Muscle layer of duodenum (tissue), 2 donors: ENCODE measurements around the gene LUZP4.

Source experiments
- H3K27ac ChIP-seq: one replicate; pipeline ENCODE4 v1.7.0; 2013; ENCODE audit warnings: mild to moderate bottlenecking, low read length
- H3K27me3 ChIP-seq: one replicate; pipeline ENCODE4 v1.7.0; 2013; ENCODE audit warnings: low read depth, mild to moderate bottlenecking, control low read depth, low read length
- H3K36me3 ChIP-seq, 2 donors: one replicate each; pipeline ENCODE4 v1.7.0; 2013; ENCODE audit warnings: low read length in 2 of 2, control low read depth in 1 of 2, mild to moderate bottlenecking in 1 of 2; ENCODE audit not compliant: insufficient read depth in 2 of 2, control insufficient read depth in 1 of 2
- H3K4me1 ChIP-seq, 2 donors: one replicate each; pipeline ENCODE4 v1.7.0; 2013; ENCODE audit warnings: low read length in 2 of 2, mild to moderate bottlenecking in 2 of 2, control low read depth in 1 of 2, moderate library complexity in 1 of 2; ENCODE audit not compliant: insufficient read depth in 2 of 2, control insufficient read depth in 1 of 2
- H3K4me3 ChIP-seq, 2 donors: one replicate each; pipeline ENCODE4 v1.7.0; 2013; ENCODE audit warnings: low read length in 2 of 2, low read depth in 1 of 2, mild to moderate bottlenecking in 1 of 2
- H3K9me3 ChIP-seq, 2 donors: one replicate each; pipeline ENCODE4 v1.7.0; 2013; ENCODE audit warnings: low read length in 2 of 2, control low read depth in 1 of 2, mild to moderate bottlenecking in 1 of 2; ENCODE audit not compliant: control insufficient read depth in 1 of 2
- donor health status: healthy.

The LUZP4 gene, protein sequence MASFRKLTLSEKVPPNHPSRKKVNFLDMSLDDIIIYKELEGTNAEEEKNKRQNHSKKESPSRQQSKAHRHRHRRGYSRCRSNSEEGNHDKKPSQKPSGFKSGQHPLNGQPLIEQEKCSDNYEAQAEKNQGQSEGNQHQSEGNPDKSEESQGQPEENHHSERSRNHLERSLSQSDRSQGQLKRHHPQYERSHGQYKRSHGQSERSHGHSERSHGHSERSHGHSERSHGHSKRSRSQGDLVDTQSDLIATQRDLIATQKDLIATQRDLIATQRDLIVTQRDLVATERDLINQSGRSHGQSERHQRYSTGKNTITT

DNA sequence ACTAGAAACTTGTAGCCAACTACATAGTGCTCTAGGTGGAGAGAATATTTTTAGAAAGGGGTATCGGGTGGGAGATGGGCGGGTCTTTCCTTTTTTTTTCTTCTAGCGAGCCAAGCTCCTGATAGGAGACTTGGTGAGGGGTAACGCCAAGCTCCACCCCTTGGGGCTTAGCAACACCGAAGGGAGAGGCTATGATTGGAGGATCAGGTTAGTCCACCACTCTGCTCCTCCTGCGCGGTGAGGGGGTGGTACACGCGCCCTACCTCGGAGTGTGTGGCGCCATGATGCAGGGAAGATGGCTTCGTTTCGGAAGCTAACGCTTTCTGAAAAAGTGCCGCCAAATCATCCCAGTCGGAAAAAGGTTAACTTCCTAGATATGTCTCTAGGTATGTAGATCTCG is at the start of gene LUZP4:
Gene LUZP4, plus strand, starts transcription at position 251 of the 400 bp plus-strand sequence. Its CDS starts 45 bp downstream, at position 296.
- Histone ChIP-seq H3K4me1 (no peaks in the 10 kb centered on the region), H3K4me3 (no peak within 1 kb of the TSS), H3K27ac (no peak within 1 kb of the TSS), H3K36me3 (no peaks in the 10 kb centered on the region), H3K27me3 (no peaks in the 10 kb centered on the region), H3K9me3 (no peaks in the 10 kb centered on the region)

DNA sequence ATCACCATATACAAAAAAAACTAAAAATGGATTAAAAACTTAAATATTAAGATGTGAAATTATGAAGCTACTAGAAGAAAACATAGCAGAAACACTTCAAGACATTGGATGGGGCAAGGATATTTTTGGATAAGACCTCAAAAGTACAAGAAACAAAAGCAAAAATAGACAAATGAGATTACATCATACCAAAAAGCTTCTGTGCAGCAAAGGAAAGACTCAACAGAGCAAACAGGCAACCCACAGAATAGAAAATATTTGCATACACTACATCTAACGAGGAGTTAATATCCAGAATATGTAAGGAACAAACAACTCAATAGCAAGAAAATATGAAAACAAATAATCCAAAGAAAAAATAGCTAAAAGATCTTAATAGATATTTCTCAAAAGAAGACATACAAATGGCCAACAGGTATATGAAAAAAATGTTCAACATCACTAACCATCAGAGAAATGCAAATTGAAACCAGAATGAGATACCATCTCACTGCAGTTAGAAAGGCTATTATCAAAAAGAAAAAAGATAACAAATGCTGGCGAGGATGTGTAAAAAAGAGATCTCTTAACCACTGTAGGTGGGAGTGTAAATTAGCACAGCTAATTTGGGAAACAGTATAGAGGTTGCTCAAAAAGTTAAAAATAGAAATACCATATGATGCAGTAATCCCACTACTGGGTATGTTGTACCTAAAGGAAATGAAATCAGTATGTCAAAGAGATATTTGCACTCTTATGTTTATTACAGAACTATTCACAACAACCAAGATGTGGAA is 37.9 kb upstream of the LUZP4 start:
- Histone ChIP-seq H3K36me3 (no peaks in the 10 kb centered on the region), H3K4me3 (no peak overlapping the region), H3K9me3 (no peaks in the 10 kb centered on the region), H3K27ac (no peak overlapping the region), H3K4me1 (no peaks in the 10 kb centered on the region), H3K27me3 (no peaks in the 10 kb centered on the region)

DNA sequence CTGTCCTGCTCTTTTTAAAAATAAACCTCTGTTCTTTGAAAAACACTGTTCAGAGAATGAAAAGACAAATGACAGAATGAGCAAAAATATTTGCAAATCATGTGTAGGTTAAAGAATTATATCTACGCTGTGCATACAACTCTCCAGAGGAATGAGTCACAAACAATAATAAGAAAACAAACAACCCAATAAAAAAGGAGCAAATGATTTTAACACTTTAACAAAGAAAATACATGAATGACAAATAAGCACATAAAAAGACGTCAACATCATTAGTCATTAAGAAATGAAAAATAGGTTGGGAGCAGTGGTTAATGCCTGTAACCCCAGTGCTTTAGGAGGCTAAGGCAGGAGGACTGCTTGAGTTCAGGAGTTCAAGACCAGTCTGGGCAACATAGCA is 34.5 kb upstream of the LUZP4 start:
- Histone ChIP-seq H3K4me3 (no peak overlapping the region), H3K27me3 (no peaks in the 10 kb centered on the region), H3K27ac (no peak overlapping the region), H3K4me1 (no peaks in the 10 kb centered on the region), H3K36me3 (no peaks in the 10 kb centered on the region), H3K9me3 (no peaks in the 10 kb centered on the region)

DNA sequence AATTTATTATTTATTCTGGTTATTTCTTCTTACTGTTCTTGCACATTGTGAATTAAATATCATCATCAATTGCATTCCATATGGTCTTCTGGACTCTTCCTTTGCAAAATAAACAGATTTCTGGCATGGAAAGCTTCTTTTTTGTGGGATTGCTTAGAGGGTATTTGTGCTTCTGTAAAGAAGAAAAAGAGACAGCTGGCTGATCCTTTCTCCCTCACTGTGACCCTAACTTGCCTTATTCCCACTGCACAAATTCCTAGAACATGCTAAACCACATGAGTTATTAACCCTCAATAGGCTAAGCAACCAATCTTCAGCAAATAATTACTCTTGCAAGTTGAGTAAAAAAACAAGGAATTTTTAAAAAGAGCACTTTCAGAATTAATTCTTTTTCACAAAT is 31.8 kb upstream of the LUZP4 start:
- H3K4me3 ChIP-seq, result no peak overlapping the region
- H3K9me3 ChIP-seq, result no peaks in the 10 kb centered on the region
- no peaks in the 10 kb centered on the region for H3K4me1 ChIP-seq
- H3K27ac ChIP-seq, result no peak overlapping the region
- H3K27me3 ChIP-seq, result no peaks in the 10 kb centered on the region
- H3K36me3 ChIP-seq, result no peaks in the 10 kb centered on the region

DNA sequence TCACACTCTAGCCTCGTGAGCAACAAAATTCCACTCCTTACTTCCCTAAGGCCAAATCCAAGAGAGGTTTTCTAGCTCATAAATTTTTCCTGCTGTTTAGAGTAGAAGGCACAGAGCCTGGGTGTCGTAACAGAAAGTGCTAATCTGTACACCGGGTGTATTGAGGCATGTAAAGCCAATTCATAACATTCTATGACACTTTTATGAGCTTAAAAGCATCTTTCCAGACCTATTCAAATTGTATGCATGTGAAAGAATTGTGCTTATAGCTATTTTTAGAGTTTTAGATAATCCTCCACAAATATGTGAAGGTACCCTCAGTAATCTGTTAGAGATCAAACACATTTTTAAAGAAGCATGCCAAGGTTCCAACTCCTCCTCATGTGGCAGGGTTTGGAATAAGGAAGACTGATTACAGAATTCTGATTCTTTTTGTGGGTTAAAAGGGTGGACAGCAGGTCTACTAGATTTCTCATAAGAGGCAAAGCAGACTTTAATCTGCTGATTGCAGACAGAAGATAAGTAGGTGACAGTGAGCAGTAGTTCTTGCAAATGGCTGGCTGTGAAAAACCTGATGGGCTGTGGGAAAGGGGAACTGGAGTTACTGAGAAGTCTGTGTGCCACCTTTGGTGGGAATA is 30.2 kb upstream of the LUZP4 start:
- H3K9me3 ChIP-seq, result no peaks in the 10 kb centered on the region
- H3K27ac ChIP-seq, result no peak overlapping the region
- no peaks in the 10 kb centered on the region for H3K36me3 ChIP-seq
- H3K27me3 ChIP-seq, result no peaks in the 10 kb centered on the region
- no peak overlapping the region for H3K4me3 ChIP-seq
- no peaks in the 10 kb centered on the region for H3K4me1 ChIP-seq

DNA sequence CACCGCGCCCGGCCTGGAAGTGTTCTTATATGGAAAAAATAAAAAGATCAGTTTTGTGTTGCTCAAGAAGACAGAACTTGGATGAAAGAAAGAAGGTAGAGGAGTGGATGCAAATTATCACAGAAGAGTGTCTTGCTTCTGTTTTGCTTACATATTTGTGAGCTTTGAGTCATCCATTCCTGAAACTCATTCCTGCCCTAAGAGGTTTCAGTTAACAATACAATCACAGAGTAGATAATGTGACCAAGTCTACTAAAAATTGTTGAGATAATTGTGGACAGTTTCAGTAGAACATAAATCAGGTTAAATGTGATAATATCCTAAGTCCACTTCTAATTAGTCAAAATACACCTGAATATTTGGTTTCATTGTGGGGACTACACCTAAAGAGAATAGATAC is 29.2 kb upstream of the LUZP4 start:
- no peaks in the 10 kb centered on the region for H3K9me3 ChIP-seq
- H3K27me3 ChIP-seq, result no peaks in the 10 kb centered on the region
- H3K27ac ChIP-seq, result no peak overlapping the region
- H3K4me1 ChIP-seq, result no peaks in the 10 kb centered on the region
- H3K36me3 ChIP-seq, result no peaks in the 10 kb centered on the region
- no peak overlapping the region for H3K4me3 ChIP-seq

DNA sequence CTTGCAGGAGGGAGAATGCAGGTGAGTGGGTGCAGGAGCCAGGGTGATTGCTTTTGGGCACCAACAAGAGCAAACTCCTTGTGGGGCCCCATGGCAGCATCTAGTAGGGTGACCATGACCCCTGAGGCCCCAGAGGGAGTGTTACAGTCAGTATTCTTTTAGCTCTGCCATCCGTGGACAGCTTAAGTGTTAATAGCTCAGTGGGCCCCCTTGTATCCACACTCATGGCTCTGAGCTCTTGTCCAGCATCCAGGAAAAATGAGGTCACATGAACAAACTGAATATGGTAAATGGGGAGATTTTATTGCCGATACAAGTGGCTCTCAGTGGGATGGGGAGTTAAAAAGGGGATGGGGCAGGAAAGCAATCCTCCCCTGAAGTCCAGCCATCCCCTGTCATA is 28.4 kb upstream of the LUZP4 start:
- no peaks in the 10 kb centered on the region for H3K9me3 ChIP-seq
- no peak overlapping the region for H3K4me3 ChIP-seq
- no peaks in the 10 kb centered on the region for H3K27me3 ChIP-seq
- H3K27ac ChIP-seq, result no peak overlapping the region
- H3K4me1 ChIP-seq, result no peaks in the 10 kb centered on the region
- H3K36me3 ChIP-seq, result no peaks in the 10 kb centered on the region

DNA sequence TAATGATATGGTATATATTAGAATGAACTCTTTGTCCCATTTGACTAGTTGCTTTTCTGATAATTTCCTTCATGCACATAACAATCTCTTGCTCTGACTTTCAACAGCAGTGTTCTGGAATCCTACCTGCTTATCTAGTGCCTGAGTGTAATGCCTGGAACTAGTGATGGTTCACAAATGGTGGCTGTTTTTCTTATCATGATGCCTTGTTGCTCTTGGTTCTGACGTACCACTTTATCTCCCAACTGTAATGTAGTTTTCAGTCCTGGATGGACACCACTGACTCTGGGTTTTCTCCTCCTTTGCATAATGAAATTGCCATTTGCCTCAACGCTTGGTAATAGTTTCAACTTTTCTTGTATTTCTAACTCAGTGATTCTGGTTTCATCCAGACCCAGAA is 25.5 kb upstream of the LUZP4 start:
- Histone ChIP-seq H3K27ac (no peak overlapping the region), H3K9me3 (no peaks in the 10 kb centered on the region), H3K4me3 (no peak overlapping the region), H3K36me3 (no peaks in the 10 kb centered on the region), H3K27me3 (no peaks in the 10 kb centered on the region), H3K4me1 (no peaks in the 10 kb centered on the region)

DNA sequence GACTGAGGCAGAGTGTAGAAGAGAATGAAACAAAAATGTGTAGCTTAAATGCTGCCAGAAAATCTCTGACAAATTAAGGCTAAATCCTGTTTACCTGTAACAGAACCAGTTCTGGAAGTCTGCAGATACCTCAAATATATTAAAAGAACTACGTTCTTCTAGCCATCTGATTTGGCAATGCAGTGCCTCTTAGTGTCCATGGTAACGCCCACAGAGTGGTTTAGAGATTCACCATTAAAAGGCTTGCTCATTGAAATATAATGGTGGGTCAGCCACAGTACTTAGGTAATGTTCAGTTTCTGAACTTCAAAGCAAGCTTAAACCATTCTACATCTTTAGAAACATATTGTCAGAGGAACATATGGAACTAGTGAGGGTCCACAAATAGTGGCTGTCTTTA is 23.2 kb upstream of the LUZP4 start:
- Histone ChIP-seq H3K27ac (no peak overlapping the region), H3K9me3 (no peaks in the 10 kb centered on the region), H3K4me3 (no peak overlapping the region), H3K27me3 (no peaks in the 10 kb centered on the region), H3K36me3 (no peaks in the 10 kb centered on the region), H3K4me1 (no peaks in the 10 kb centered on the region)

DNA sequence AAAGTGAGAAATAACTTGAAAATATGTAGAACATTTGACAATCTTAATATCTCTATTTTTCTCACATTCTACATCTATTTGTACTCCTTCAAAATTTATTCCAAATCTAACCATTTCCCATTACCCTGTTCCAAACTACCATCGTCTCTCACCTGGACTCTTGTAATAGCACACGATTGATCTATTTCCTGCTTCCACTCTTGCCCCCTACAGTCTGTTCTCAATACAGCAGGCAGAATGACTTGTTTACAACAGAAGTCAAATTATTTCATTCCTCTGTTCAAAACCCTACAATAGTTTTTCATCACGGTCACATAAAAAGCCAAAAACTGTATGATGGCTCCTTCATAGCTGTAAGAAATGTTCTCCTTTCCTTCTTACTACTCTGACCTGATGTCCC is 21.1 kb upstream of the LUZP4 start:
- H3K27me3 ChIP-seq, result no peaks in the 10 kb centered on the region
- H3K9me3 ChIP-seq, result no peaks in the 10 kb centered on the region

DNA sequence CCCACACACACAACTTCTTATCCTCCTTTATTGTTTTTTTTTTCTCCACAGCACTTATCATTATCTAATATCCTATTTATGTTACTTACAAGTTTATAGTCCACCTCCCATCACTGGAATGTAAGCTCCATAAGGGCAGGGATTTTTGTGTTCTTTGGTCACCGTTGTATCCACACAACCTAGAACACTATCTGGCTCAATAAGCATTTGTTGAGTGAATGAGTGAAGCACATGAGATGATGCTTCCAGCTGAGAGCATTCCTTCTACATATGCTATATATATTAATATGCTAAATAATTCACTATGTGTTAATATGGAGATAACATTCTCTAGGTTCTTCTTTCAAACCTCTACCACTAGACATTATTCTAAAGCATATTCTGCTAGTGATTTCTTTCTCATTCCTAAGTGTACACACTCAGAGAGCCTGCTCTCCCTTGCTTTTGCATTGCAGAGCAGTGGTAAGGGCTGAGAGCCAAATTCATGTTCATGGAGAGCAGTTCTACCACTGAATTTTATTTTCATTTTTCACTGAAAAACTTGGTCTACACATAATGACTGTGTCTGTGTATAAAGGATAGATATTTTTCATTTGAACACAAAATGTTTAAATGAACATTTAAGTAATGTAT is 20.3 kb upstream of the LUZP4 start:
- Histone ChIP-seq H3K27me3 (no peaks in the 10 kb centered on the region), H3K36me3 (no peaks in the 10 kb centered on the region), H3K4me3 (no peak overlapping the region), H3K27ac (no peak overlapping the region), H3K9me3 (no peaks in the 10 kb centered on the region), H3K4me1 (no peaks in the 10 kb centered on the region)

More for the DNA sequence above, 21.1 kb upstream of the LUZP4 start:
- H3K4me1 ChIP-seq, result no peaks in the 10 kb centered on the region
- no peak overlapping the region for H3K4me3 ChIP-seq
- no peak overlapping the region for H3K27ac ChIP-seq
- H3K36me3 ChIP-seq, result no peaks in the 10 kb centered on the region
